Measurements from ENCODE around the gene DMD. TPM values are rescaled to one million over a fixed set of nuclear protein-coding genes. Genes with fewer than 3 reads are reported as not detected.

Gene DMD
- total RNA-seq, 1 donor from 2014 or later = 30.6 TPM

DNA sequence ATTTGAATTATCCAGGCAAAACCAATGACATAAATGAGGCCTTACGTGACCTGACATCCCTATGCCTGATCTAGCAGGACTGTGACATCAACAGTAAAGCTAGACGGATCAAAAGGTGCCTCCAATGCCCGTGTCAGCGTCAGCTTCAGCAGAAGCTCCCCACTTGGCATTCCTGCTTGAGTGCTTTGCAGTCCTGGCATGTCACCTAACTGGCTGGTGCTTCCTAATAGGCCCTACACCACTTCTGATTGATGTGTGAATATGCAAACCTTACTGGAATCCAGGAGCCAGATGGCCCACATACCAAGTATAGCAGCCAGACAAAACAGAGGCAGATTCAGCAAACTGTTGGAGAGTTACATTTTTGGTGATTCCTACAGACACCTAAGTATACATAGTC is 224.2 kb downstream of the DMD start:
- no peak overlapping the region for H3K4me3 ChIP-seq
- no peaks in the 10 kb centered on the region for H3F3A ChIP-seq (ENCODE audit: low read depth)
- no peak overlapping the region for H3K27ac ChIP-seq
- H3K9ac ChIP-seq = no peak overlapping the region
- H3K27me3 ChIP-seq = no peaks in the 10 kb centered on the region
- Mint-ChIP-seq H3K4me3 (no peak overlapping the region), H3K9me3 (no peaks in the 10 kb centered on the region), H3K4me1 (no peaks in the 10 kb centered on the region), H3K27ac (no peak overlapping the region), H3K27me3 (ENCODE audit: insufficient read depth, low read depth) (no peaks in the 10 kb centered on the region), H3K36me3 (no peaks in the 10 kb centered on the region)
- peak overlapping the region; percentile 63 for H2AFZ ChIP-seq (replicated peaks)
- H3K9me3 ChIP-seq (ENCODE audit: low read depth) = no peaks in the 10 kb centered on the region
- H3K36me3 ChIP-seq = no peaks in the 10 kb centered on the region
- no peaks in the 10 kb centered on the region for H4K20me1 ChIP-seq (ENCODE audit: low read depth)
- no peak overlapping the region for H3K4me2 ChIP-seq
- no peaks in the 10 kb centered on the region for H3K79me2 ChIP-seq (ENCODE audit: low read depth)
- TF ChIP-seq EZH2 (IDR thresholded peaks at IDR 0.05) (no peak), EZH2phosphoT487 (IDR thresholded peaks at IDR 0.05) (no peak)
- TF ChIP-seq, protein P1, sequence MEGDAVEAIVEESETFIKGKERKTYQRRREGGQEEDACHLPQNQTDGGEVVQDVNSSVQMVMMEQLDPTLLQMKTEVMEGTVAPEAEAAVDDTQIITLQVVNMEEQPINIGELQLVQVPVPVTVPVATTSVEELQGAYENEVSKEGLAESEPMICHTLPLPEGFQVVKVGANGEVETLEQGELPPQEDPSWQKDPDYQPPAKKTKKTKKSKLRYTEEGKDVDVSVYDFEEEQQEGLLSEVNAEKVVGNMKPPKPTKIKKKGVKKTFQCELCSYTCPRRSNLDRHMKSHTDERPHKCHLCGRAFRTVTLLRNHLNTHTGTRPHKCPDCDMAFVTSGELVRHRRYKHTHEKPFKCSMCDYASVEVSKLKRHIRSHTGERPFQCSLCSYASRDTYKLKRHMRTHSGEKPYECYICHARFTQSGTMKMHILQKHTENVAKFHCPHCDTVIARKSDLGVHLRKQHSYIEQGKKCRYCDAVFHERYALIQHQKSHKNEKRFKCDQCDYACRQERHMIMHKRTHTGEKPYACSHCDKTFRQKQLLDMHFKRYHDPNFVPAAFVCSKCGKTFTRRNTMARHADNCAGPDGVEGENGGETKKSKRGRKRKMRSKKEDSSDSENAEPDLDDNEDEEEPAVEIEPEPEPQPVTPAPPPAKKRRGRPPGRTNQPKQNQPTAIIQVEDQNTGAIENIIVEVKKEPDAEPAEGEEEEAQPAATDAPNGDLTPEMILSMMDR (IDR thresholded peaks at IDR 0.05) = no peak
- peak; percentile 26 for DNase-seq (ENCODE audit: low spot score)
- no peaks in the 10 kb centered on the region for H3K4me1 ChIP-seq

GRCh38 chrX:32985544-32985943 is 225.8 kb downstream of the DMD start:
- H3K4me1 Mint-ChIP-seq = no peaks in the 10 kb centered on the region
- no peak overlapping the region for H3K9ac ChIP-seq

GRCh38 chrX:32966821-32967355 is 244.5 kb downstream of the DMD start:
- Histone ChIP-seq H3K4me1 (no peaks in the 10 kb centered on the region), H3K36me3 (no peaks in the 10 kb centered on the region), H4K20me1 (ENCODE audit: low read depth) (no peaks in the 10 kb centered on the region), H3K9me3 (ENCODE audit: low read depth) (no peaks in the 10 kb centered on the region), H3K4me2 (no peak overlapping the region), H3F3A (ENCODE audit: low read depth) (no peaks in the 10 kb centered on the region), H3K79me2 (ENCODE audit: low read depth) (no peaks in the 10 kb centered on the region), H3K27me3 (no peaks in the 10 kb centered on the region), H3K27ac (no peak overlapping the region), H3K9ac (no peak overlapping the region), H3K4me3 (no peak overlapping the region), H2AFZ (replicated peaks) (no peak overlapping the region)
- H3K36me3 Mint-ChIP-seq = no peaks in the 10 kb centered on the region
- TF ChIP-seq EZH2phosphoT487 (IDR thresholded peaks at IDR 0.05) (no peak), EZH2 (IDR thresholded peaks at IDR 0.05) (no peak)
- TF ChIP-seq, protein P1 (IDR thresholded peaks at IDR 0.05) = no peak
- no peaks in the 10 kb centered on the region for H3K4me1 Mint-ChIP-seq
- H3K4me3 Mint-ChIP-seq = no peak overlapping the region
- H3K27me3 Mint-ChIP-seq (ENCODE audit: insufficient read depth, low read depth) = no peaks in the 10 kb centered on the region
- no peaks in the 10 kb centered on the region for H3K9me3 Mint-ChIP-seq
- no peak for DNase-seq (ENCODE audit: low spot score)
- H3K27ac Mint-ChIP-seq = no peak overlapping the region

More at GRCh38 chrX:32985544-32985943, 225.8 kb downstream of the DMD start:
- H3K27ac ChIP-seq = no peak overlapping the region
- H3K27me3 ChIP-seq = no peaks in the 10 kb centered on the region
- H2AFZ ChIP-seq (replicated peaks) = no peak overlapping the region
- no peaks in the 10 kb centered on the region for H3F3A ChIP-seq (ENCODE audit: low read depth)
- no peaks in the 10 kb centered on the region for H3K79me2 ChIP-seq (ENCODE audit: low read depth)
- Mint-ChIP-seq H3K27me3 (ENCODE audit: insufficient read depth, low read depth) (no peaks in the 10 kb centered on the region), H3K27ac (no peak overlapping the region), H3K9me3 (no peaks in the 10 kb centered on the region), H3K36me3 (no peaks in the 10 kb centered on the region), H3K4me3 (no peak overlapping the region)
- no peaks in the 10 kb centered on the region for H3K4me1 ChIP-seq
- no peaks in the 10 kb centered on the region for H3K36me3 ChIP-seq
- no peak overlapping the region for H3K4me2 ChIP-seq
- H3K4me3 ChIP-seq = no peak overlapping the region
- TF ChIP-seq EZH2phosphoT487 (IDR thresholded peaks at IDR 0.05) (no peak), EZH2 (IDR thresholded peaks at IDR 0.05) (no peak)
- TF ChIP-seq, protein P1 (IDR thresholded peaks at IDR 0.05) = no peak
- DNase-seq (ENCODE audit: low spot score) = no peak
- no peaks in the 10 kb centered on the region for H3K9me3 ChIP-seq (ENCODE audit: low read depth)
- H4K20me1 ChIP-seq (ENCODE audit: low read depth) = no peaks in the 10 kb centered on the region

Data from neural progenitor cell (in vitro differentiated cells).